SK-N-SH (cell line): ENCODE data around the gene STIP1.

ENCODE experiments used
- CTCF ChIP-seq: fragments of 200-600 bp; sonication (generic); IDR thresholded peaks from 2 replicates; pipeline ENCODE4 v1.6.1; 2017; ENCODE audit warnings: antibody characterized with exemption, mild to moderate bottlenecking, moderate library complexity
- EP300 ChIP-seq, 2 experiments: IDR thresholded peaks; 2 replicates each; pipeline versions ENCODE4 v1.4.0 to v1.6.1; 2012; ENCODE audit warnings: borderline replicate concordance in 1 of 2, low read depth in 1 of 2, low read length in 1 of 2
- EZH2phosphoT487 ChIP-seq: fragments of 200-600 bp; sonication (generic); IDR thresholded peaks from 2 replicates; pipeline ENCODE4 v1.6.1; 2017; ENCODE audit warnings: low read depth, mixed run types, mild to moderate bottlenecking, antibody characterized with exemption, moderate library complexity, borderline replicate concordance
- GATA2 ChIP-seq: sonication (generic); formaldehyde crosslinking; IDR thresholded peaks from 2 replicates; pipeline ENCODE4 v1.5.0; 2020; ENCODE audit warnings: mild to moderate bottlenecking, missing genetic modification reagents
- RFX5 ChIP-seq: IDR thresholded peaks from 2 replicates; pipeline ENCODE4 v1.6.1; 2012; ENCODE audit warnings: mild to moderate bottlenecking, improper control_type of control experiment, low read length
- TAF1 ChIP-seq: IDR thresholded peaks from 2 replicates; pipeline ENCODE4 v1.6.1; 2012; ENCODE audit warnings: low read depth, mild to moderate bottlenecking, low read length, moderate library complexity, borderline replicate concordance

- TF ChIP-seq CTCF (no peak; the same call in 1 of the 2 replicates), RFX5 (no peak), EP300 (IDR thresholded peaks at IDR 0.05; ENCODE audit: borderline replicate concordance in 1 of 2, low read depth in 1 of 2, low read length in 1 of 2) (no peak), GATA2 (CRISPR knock-in tag) (no peak), TAF1 (no peak), EZH2phosphoT487 (no peak)
Measured at GRCh38 chr11:64216879-64217278, 30.9 kb downstream of the STIP1 start.
